Measurements from ENCODE around the gene HCFC1.

DNA sequence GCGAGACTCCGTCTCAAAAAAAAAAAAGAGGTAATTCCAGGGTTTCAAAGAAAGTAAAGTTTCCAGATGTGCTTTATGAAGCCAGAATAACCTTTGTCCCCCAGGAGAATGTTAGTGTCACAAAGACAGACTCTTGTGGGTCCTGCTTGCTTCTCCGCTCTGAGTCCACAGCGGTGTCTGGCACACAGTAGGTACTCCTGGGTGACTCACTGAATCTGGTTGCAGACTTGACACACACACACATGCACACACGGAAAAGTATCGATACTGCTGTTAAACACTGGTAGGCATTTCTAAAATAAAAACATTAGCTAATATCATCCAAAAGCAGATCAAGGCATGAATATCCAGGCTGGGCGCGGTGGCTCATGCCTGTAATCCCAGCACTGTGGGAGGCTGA lies 23.9 kb upstream of the HCFC1 start:
- no peak for TF ChIP-seq EZH2 (IDR thresholded peaks at IDR 0.05; ENCODE audit: insufficient read depth, poor library complexity, severe bottlenecking)
- TF ChIP-seq EZH2phosphoT487 (IDR thresholded peaks at IDR 0.05; ENCODE audit: insufficient read depth, low read depth), result no peak
